Activated T-cell treated with anti-CD3 and anti-CD28 coated beads for 4 hours (primary cell): ENCODE data around the gene KRT81.
"Not testable (repeated sequence)": the region's sequence is repeated elsewhere in the genome, so short reads cannot be mapped to it uniquely, and the experiment has no call there.

ENCODE experiments used
- DNase-seq: peaks from one replicate; pipeline ENCODE4 v3.0.0-alpha.2; 2020

KRT81 gene

DNA sequence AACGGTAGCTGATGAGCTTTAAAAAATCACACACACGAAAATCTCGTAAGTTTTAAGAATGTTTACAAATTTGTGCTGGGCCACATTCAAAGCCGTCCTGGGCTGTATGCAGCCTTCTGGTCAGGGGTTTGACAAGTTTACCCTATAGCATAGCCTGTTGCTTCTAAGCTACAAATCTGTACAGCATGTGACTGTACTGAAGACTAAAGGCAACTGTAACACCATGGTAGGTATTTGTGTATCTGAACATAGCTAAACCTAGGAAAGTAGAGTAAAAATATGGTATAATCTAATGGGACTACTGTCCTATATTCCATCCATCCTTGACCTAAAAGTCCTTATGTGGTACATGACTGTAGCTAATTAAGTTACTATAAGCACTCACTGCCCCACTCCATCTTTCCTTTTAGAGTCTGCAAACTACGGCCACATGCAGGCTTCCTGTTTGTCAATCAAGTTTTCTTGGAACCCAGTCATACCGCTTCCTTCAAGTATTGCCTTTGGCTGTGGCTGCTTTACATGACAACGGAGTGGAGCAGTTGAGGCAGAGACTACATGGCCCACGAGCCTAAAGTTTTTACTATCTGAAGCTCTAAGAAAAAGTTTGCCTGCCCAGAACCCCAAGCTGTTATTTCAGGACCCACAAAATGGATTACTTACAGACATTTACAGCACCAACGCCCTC is 39.8 kb downstream of the KRT81 start:
- no peak for DNase-seq

DNA sequence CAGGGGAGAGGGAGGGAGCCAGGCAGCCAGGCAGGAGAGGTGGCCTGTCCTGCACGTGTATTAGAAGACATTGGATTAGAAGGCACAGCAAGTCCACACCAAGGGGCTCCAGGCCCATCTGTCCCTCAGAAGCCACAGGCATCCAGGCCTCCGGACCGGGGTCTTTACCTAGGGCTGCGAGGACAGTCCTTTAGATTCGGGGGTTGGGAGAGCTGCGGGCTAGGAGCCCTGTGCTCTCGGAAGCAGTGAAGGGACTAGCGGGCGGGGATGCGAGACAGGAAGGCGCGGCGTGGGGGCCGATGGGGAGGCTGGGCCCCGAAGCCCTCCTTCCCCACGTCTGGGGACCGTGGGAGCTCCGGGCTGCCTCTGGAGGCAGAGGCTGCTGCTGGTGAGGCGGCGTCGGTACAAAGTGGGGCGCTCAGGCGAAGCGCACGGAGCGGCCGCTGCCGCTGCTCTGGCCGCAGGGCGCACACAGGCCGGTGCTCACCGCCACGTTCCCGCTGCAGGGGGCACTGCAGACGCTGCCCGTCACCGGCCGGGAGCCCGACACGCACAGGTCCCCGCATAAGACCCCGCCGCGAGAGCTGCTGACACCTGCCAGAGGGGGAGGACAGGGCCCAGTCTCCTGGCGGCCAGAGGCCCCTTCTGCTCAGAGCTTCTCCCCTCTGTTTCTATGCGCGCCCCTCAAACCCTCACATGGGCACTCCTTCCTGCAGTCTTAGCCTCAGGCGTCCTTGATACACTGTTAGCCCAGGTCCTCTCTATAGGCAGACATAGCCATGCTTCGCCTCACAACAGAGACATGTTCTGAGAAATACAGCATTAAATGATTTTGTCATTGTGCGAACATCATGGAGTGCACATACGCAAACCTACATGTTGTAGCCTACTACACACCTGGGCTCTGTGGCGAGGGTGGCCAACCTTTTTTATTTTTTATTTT is 41.0 kb downstream of the KRT81 start:
- DNase-seq = no peak

DNA sequence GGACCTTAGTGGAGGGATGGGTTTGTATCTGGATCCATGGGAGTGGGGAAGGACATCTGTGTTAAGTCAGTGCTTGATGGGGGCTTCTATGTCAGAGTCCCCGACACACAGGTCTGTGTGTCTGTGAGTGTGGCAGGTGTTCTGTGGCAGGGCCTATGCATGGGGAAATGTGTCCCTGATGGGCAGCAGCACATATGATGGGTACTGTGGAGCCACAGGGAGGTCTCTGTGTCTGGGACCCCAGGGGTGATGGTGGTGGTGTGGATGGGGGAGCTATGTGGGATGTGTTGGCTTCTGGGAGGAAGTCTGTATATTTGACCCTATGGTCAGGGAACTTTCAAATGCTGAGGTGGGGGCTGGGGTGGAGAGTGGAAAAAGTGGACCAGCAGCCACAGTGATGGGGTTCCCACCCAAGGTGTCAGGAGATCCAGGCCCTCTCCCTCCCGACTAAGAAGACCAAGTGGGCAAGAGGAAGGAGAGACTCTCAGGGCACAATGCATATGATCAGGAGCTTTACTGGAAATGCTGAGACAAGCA is 41.8 kb downstream of the KRT81 start:
- DNase-seq = no peak

DNA sequence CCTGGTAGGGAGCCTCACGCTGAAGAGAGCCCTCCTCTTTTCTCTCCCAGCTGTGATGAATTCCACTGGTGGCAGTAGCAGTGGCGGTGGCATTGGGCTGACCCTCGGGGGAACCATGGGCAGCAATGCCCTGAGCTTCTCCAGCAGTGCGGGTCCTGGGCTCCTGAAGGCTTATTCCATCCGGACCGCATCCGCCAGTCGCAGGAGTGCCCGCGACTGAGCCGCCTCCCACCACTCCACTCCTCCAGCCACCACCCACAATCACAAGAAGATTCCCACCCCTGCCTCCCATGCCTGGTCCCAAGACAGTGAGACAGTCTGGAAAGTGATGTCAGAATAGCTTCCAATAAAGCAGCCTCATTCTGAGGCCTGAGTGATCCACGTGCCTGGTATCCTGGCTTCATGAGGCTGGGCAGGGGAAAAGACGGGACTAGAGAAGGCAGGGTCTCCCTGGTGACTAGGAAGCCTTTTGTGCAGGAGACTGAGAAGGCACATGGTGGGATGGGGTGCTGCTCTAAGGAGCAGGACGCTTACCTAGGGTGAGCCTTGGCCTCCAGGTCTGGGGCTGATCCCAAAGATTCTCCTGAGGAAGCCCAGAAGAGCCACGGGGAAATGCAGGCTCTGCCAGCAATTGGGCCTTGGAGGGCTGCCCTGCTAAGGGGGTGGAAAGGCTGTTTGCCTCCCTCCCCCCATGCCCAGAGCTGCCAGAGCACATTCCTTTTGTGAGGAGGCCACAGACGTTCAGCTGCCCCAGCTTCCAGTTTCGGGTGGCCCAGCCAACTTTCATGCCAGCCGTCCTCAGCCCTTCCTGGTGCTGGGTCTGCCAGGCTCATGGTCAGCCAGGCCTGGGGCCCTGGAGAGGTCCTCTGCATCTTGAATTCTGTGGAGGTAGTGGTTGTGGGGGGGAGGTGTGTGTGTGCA is 42.5 kb downstream of the KRT81 start:
- DNase-seq = no peak

DNA sequence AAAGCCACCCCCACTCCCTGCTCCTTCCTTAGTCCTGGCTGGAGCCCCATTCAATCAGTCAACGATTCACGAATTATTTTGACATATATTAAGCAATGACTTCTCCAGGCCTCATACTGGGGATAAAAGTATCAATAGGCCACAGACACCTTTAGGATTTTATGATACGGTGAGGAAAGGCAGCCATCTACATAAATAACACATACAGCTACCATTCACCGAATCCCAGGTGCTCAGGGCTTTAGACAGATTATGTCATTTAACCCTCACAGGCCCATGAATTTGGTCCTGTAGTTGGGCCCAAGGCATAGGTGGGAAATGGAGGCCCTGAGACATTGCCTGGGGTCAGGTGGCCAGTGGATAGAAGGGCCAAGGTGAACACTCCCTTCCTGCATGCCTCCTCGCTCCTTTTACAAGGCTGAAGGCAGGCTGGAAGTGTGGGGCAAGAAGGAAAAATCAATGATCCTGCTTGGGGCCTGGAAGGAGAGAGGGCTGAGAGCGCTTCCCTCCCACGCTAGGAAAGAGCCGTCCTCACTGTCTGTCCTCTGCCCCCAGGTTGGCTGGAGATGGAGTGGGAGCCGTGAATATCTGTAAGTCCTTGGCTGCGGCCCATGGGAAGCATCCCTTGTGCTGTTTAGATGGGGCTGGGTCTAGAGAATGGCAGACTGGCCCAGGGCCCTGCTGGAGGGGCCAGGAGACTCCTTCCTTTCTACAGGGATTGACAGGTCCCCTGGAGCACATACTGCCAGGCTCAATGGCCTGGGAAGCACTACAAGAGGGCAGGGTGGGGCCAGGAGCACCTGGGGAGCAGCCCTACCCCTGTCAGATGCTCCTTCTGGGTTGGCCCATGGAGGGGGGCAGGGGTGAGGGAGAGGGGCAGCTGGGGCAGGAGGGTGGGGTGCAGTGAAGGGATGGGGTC is 43.5 kb downstream of the KRT81 start:
- DNase-seq = no peak

DNA sequence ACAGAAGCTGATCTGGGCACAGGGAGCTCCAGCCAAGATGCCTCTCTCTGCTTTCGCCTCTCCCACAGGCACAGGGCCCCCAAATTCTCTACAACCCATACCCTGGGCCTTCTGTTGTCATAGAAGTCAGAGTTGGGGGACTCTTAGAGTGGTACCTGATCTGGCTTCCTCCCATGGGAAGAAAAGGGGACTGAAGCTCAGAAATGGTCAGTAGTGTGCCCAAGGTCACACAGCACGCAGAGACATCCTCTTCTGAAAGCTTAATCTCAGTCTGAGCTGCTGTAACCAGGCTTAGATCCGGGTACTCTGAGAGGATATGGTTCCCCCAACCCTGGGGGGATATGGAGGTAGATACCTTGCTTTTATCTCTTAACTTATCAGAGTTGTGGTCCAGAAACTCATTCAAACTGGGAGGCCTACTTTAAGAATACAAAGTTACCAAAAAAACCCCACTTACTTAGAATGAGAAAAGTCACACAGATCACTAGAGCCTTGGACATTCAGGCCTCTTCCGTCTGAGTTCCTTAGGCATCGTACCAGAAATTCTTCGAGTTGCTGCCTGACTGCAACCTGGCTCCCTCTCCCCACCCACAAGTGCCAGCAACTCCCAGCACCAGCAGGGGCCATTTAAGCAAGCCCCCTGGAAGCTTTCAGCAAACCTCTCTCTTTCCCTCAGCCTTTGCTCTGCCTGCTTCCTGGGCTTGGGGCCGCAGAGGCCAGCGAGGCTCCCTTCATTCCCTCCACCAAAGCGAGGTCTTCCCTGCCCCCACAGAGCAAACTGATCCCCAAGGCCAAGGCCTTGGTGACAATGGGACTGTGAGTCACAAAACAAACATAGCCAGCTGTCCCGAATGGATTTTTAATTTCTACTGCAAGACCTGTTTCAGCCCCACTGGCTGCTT is 44.4 kb downstream of the KRT81 start:
- no peak for DNase-seq

DNA sequence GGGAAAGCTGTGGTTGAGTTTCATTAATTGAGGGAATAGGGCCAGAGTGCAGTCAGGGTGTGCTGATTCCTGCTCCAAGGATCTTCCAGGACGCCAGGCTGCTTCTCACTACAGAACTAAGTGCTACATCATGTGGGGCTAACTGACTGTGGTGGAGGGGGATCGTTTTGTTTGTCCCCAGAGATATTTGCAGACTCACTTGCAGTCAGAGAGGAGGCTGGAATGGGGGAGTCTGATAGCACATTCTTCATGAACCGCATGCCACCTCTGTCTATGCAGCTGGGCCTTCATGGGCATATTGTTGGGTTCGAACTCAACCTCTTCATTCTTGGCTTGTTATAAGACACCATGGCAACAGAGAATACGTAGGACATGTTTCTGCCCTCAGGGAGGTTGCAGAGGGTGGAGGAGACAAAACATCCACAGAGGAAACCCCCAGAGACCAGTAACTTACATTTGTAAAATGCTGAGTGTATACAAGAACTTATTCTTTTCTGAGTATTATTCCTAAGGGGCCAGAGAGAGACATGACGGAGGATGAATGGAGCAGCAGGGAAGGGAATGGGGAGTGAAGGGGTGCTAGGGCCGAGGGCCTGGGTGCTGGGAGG is 45.3 kb downstream of the KRT81 start:
- no peak for DNase-seq

DNA sequence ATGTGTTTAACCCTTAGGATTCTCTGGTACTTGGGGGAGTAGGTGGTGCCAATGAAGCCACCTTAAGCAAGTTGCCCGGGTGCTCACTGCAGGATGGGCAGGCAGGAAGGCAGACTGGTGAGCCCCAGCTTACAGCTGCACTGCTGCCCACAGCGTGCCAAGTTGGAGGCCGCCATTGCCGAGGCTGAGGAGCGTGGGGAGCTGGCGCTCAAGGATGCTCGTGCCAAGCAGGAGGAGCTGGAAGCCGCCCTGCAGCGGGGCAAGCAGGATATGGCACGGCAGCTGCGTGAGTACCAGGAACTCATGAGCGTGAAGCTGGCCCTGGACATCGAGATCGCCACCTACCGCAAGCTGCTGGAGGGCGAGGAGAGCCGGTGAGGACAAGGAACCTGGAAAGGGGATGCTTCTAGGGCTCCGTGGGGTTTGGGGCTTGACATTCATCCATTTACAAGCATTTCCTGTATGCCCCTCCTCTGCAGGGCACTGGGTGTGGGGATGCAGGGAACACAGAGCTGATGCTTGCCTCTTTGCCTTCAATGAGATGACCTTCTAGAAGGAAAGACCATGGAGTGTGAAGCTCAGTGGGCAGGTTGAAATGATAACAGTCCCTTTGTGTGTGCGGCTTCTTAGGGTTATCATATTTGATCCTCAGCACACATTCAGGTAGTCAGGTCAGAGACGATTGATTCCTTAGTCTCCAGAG is 45.9 kb downstream of the KRT81 start:
- no peak for DNase-seq

DNA sequence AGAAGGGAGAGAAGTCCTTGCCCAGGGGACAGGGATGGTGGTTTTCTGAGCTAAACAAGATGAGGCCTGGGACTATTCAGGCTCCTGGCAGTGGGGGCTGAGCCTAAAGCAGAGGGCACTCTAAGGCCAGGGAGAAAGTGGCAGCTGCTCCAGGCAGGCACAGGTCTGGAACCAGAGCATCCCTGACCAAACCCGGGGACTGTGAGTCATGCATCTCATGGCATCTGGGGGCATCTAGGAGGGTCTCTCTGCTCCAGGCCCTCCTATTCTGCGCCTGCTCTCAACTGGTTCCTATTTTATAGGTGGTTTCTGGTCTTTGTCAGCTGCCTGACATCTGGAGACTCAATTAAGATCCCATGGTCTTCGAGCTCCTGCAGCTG is 46.7 kb downstream of the KRT81 start:
- DNase-seq = no peak

DNA sequence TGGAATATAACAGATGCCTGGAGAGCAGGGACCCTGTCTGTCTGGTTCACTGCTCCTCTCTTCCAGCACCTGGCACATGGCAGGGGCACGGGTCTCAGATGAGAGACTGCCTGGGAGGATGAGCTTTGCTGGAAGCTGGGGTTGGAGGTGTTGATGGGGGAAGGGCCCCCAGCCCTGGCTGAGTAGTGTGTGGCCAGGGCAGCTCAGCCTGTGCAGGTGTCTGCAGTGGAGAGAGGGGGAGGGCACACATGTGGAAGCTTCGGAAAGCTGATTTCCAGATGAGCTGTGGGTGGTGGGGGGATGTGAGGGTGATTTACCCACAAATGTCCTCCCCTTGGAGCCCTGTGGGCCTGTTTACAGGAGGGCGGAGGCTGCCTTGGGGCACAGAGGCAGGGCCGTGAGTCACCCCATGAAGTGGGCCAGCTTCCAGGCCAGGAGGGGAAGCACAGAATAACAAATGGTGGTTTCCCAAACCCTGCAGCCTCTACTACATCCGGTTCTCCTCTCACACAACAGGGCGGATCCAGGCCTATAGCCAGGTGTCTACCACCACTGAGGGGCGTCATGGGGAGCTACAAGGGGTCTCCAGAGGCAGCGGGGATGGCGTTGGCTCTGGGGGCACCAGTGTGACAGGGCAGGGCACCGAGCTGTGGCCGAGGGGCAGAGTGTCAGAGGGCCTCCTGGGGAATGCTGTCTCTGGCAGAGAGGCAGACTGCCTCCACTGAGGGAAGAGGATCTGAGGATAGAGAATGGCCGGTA is 47.3 kb downstream of the KRT81 start:
- peak; percentile 22 for DNase-seq

DNA sequence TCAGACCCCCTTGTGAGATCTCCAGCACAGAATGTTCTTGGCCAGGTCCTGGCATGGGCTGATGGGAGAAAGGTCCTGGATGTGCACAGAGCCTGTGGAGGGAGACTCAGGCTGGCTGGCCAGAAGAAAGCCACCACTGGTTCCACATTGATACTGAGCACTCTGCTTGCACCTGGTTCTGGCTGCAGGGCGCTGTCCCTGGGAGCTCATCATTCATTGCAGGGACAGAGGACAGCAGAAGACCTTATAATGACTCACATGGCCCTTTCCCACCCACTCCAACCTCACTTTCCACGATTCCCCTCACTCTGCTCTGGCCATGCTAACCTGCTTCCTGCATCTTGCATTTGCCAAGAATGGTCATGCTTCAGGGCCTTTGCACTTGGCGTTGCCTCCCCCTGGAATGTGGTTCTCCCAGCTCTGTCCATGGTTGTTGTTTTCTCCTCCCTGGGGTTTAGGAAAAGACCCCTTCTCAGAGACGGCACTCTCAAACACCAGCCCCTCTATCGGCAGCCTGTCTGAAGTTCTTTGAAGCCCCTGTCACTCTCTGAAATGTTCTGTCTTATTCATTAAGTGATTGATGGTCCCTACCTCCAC is 48.0 kb downstream of the KRT81 start:
- DNase-seq = no peak

DNA sequence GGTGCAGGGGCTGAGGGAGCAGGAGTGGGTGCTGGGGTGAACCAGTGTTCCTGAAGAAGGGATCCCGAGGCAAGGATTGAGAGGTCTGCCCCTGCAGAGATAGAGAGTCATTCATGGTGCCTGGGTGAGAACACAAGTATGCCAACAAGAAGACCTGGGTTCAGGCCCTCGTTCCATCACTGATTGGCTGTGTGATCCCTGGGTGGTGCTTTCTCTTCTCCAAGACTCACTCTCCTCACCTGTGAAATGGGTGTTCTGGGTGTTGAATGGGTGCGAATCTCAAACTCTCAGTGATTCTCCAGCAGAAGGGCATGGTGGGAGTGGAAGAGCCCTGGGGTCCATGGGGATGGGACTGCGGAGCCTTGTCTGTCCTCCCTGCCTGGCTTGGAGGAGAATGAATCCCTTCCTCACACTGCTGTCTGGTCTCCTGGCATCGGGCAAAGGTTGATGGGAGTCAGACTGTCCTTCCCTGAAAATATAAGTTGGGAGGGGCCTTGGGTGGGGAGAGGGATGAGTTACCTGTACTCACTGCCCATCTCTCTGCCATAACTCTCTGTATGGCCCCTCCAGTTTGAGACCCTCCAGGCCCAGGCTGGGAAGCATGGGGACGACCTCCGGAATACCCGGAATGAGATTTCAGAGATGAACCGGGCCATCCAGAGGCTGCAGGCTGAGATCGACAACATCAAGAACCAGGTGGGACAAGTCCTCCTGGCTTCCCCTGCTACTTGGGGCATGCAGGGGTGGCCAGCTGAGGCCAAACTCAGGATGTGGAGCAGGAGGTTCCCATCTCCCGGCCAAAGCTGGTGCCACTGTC is 48.7 kb downstream of the KRT81 start:
- no peak for DNase-seq

DNA sequence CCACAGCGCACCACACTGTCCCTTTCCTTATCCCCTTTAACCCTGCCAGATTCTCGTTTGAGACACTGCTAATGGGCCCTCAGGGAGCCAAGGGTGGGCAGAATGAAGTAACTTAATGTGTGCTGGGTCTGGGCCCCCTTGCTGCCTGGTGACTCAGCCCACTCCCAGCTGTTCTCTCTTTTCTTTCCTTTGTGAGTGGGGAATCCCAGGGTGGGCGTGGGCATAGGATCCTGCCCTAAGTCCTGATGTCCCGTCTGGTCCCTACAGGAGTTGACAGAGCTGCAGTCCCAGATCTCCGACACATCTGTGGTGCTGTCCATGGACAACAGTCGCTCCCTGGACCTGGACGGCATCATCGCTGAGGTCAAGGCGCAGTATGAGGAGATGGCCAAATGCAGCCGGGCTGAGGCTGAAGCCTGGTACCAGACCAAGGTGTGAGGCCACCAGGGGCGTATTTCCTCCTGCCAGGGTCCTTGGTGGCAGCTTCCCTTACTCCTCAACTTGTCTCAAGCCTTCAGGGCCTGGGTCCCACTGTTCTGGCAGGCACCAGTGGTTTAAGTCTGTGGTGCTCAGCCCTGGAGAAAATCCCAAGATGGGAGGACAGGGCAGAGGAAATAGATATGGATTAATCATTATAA is 50.0 kb downstream of the KRT81 start:
- no peak for DNase-seq

DNA sequence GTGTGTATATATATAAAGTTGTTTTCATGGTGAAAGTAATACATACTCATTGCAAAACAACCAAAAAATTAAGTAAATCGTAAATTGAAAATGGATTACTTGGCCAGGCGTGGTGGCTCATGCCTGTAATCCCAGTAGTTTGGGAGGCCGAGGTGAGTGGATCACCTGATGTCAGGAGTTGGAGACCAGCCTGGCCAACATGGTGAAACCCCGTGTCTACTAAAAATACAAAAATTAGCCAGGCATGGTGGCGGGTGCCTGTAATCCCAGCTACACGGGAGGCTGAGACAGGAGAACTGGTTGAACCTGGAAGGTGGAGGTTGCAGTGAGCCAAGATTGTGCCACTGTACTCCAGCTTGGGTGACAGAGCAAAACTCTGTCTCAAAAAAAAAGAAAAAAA is 51.1 kb downstream of the KRT81 start:
- not testable (repeated sequence) for DNase-seq

DNA sequence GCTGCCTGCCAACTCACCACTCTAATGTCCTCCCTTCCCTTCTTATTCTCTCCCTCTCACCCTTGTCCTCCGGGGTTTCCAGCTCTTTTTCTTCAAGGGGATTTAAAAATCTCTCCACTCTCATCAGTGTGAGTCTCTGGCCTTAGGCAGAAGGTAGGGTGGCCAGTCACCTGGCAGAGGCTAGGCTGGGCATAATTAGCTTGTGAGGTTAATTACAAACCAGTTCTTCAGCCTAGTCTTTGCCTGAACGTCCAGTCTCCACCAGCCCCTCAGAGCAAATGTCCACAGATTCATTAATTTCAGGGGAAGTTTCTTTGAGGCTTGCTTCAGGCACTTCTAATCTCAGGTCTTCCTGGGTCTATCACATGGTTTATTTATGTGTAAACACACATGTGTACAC is 51.6 kb downstream of the KRT81 start:
- no peak for DNase-seq

DNA sequence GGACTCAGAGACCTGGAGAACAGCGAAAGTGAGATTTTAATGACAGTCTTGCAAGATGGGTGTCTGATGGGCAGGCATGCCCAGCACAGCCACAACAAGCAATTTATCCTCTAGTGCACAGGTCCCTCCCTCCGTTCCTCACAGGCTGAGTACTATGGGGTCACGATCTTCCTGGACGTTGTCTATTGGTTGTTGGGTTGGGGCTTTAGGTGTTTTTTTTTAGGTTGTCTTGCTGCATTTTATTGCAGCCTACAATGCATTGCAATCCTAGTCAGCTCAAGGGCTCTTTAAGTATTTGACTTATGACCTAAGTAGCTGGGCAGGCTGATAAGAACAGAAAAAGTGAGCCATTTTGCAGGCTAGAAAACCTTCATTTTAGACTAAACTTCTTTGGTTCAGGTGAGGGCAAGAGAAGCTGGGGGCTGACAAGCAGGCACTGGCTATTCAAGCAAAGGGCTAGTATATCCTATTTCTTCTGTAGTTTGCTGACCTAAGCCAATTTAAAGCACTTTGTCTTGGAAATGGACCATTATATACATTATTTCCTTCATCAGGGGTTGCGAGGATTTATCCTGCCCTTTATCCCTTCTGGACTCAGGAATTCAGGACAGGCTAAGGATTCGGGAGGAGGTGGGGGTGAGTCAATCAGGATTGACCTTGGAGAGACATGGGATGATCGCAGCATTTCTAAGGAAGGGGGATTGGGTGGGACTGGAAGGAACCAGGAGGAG is 52.3 kb downstream of the KRT81 start:
- DNase-seq = no peak
